A673 (cell line): ENCODE measurements around the gene HAND2. TPM values are rescaled to one million over a fixed set of nuclear protein-coding genes. Genes with fewer than 3 reads are reported as not detected.

Source experiments
- BruUV-seq: library from RNA; stranded (reverse); fragments of 400-500 nt; replicated peaks from 2 replicates; lab custom pipeline; 2021; lab: Mats Ljungman, UMichigan
- CTCF ChIA-PET: fragments of 300-600 bp; sonication (Branson Sonifier 250); formaldehyde crosslinking; loops from one replicate; lab custom pipeline; 2022; ENCODE audit warnings: antibody characterized with exemption; lab: Charles Lee
- POLR2A ChIA-PET: fragments of 300-600 bp; sonication (Branson Sonifier 250); formaldehyde crosslinking; loops from one replicate; lab custom pipeline; 2022; ENCODE audit warnings: antibody characterized with exemption; ENCODE audit not compliant: low non-redundant PET; lab: Charles Lee
- DNase-seq: peaks from one replicate; pipeline ENCODE4 v3.0.0-alpha.2; 2015; ENCODE audit warnings: low spot score
- H3K27ac ChIP-seq: fragments of 200-600 bp; sonication (generic); 2 replicates; pipeline ENCODE4 v1.5.1; 2016; ENCODE audit warnings: mixed run types, low read depth, mild to moderate bottlenecking, mixed read lengths, antibody characterized with exemption, low read length; ENCODE audit not compliant: poor library complexity, severe bottlenecking
- H3K27me3 ChIP-seq: fragments of 200-600 bp; sonication (generic); replicated peaks from 2 replicates; pipeline ENCODE4 v1.6.1; 2017; ENCODE audit warnings: mixed run types, low read depth, mild to moderate bottlenecking, mixed read lengths, antibody characterized with exemption, low read length; ENCODE audit not compliant: insufficient read depth, poor library complexity
- H3K36me3 ChIP-seq: fragments of 200-600 bp; sonication (generic); 2 replicates; pipeline ENCODE4 v1.6.1; 2016; ENCODE audit warnings: mixed run types, mild to moderate bottlenecking, mixed read lengths, antibody characterized with exemption, low read length; ENCODE audit not compliant: insufficient read depth, poor library complexity, severe bottlenecking
- H3K4me1 ChIP-seq: fragments of 200-600 bp; sonication (generic); 2 replicates; pipeline ENCODE4 v1.6.1; 2017; ENCODE audit warnings: mixed run types, mild to moderate bottlenecking, mixed read lengths, antibody characterized with exemption, low read length; ENCODE audit not compliant: insufficient read depth, poor library complexity, severe bottlenecking
- H3K4me3 ChIP-seq: fragments of 200-600 bp; sonication (generic); 2 replicates; pipeline ENCODE4 v1.5.1; 2016; ENCODE audit warnings: low read depth, mixed run types, mild to moderate bottlenecking, mixed read lengths, low read length; ENCODE audit not compliant: poor library complexity, severe bottlenecking
- H3K9me3 ChIP-seq: fragments of 200-600 bp; sonication (generic); 2 replicates; pipeline ENCODE4 v1.6.1; 2016; ENCODE audit warnings: mixed run types, low read depth, mild to moderate bottlenecking, mixed read lengths, antibody characterized with exemption, low read length; ENCODE audit not compliant: poor library complexity, severe bottlenecking
- EZH2 ChIP-seq: fragments of 200-600 bp; sonication (generic); IDR thresholded peaks from 2 replicates; pipeline ENCODE4 v1.6.1; 2017; ENCODE audit warnings: borderline replicate concordance, low read depth, mild to moderate bottlenecking, mixed read lengths, antibody characterized with exemption, low read length; ENCODE audit not compliant: poor library complexity, severe bottlenecking
- intact Hi-C: fragments of 100-400 bp; cut with micrococcal nuclease; formaldehyde crosslinking; loops from one replicate; pipeline ENCODE4 v1.10.0; 2022; ENCODE audit not compliant: unreplicated experiment
- total RNA-seq: library from RNA; stranded (reverse); gene quantifications from 2 replicates; pipeline ENCODE4 v1.2.3, GENCODE V29; 2021
- TF ChIP-seq, protein P1 (sequence below): fragments of 300-800, 200-600 bp; sonication (generic); conservative IDR thresholded peaks from 2 replicates; pipeline ENCODE4 v1.5.1; 2017; ENCODE audit warnings: low read depth, mild to moderate bottlenecking, antibody characterized with exemption, low read length, moderate library complexity, mixed read lengths

Gene HAND2
- total RNA-seq, 1 experiment from 2014 or later, result 24.0 TPM

DNA sequence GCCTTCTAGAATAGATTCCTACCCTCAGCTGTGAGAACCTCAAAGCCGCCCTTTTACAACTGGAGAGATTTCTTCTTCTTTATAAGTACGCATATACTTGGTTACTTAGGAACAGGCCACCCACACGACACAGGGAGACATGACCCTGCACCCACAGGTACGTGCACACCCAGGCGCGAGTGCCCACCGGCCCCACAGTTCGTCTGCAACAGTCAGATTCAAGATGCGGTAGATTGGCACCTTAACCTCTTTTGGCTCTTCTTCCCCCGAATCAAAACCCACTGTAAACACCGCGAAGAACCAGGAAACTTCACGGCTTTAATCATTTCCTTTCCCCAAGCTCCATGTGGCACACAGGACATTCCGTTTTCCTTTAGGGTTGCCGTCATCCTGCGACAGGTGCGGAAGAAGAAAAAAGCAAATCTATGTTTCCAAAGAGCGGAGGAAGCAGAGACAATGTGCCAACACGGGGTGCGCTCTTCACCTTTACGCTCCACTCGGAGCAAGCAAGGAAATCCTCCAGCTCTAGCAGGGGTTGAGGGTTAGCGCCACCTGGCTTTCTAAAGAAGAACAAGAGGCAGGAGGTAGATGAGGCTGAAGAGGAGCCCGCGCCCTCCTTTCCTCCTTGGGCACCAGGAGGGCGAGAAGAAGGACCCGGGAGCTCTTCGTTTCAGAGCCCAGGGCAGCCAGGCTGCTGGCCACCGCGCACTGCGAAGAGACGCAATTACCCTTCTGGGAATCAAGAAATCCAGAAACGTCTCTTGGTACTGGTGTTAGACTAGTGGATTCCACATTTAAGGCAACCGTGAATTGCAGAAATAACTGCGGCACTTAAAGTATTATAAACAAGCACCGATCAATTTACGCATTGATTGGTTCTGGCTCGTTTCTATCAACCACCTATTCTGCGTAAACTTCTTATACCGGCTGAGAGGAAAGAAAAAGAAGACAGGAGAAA lies 35.7 kb downstream of the HAND2 start:
- no peaks in the 10 kb centered on the region for H3K27me3 ChIP-seq
- DNase-seq, result peak; percentile 85

DNA sequence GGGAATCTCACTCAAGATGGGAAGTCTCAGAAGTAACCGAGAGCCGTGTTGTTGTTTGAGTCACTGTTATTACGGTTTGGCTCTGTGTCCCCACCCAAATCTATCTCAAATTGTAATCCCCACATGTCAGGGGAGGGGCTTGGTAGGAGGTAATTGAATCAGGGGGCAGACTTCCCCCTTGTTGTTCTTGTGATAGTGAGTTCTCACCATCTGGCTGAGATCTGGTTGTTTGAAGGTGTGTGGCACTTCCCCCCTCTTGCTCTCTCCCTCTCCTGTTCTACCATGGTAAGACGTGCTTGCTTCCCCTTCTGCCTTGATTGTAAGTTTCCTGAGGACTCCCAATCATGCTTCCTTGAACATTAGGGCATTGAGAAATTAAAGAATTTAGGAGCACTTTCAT lies 37.0 kb downstream of the HAND2 start:
- BruUV-seq, result no TSS peak
- Histone ChIP-seq H3K4me3 (no peak overlapping the region), H3K4me1 (peaks cover 48% of the 10 kb centered on the region), H3K36me3 (no peaks in the 10 kb centered on the region), H3K27me3 (no peaks in the 10 kb centered on the region), H3K27ac (no peak overlapping the region), H3K9me3 (no peaks in the 10 kb centered on the region)
- POLR2A ChIA-PET, result no interaction called here
- no peak for TF ChIP-seq EZH2
- TF ChIP-seq, protein P1, sequence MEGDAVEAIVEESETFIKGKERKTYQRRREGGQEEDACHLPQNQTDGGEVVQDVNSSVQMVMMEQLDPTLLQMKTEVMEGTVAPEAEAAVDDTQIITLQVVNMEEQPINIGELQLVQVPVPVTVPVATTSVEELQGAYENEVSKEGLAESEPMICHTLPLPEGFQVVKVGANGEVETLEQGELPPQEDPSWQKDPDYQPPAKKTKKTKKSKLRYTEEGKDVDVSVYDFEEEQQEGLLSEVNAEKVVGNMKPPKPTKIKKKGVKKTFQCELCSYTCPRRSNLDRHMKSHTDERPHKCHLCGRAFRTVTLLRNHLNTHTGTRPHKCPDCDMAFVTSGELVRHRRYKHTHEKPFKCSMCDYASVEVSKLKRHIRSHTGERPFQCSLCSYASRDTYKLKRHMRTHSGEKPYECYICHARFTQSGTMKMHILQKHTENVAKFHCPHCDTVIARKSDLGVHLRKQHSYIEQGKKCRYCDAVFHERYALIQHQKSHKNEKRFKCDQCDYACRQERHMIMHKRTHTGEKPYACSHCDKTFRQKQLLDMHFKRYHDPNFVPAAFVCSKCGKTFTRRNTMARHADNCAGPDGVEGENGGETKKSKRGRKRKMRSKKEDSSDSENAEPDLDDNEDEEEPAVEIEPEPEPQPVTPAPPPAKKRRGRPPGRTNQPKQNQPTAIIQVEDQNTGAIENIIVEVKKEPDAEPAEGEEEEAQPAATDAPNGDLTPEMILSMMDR, result no peak
- CTCF ChIA-PET, result no interaction called here
- intact Hi-C loops, result loop anchor here (5.0 kb wide), 1 partner anchor 176 kb away; no protein-coding TSS in a partner anchor
- DNase-seq, result no peak

More for the DNA sequence above, 35.7 kb downstream of the HAND2 start:
- no TSS peak for BruUV-seq
- no peak overlapping the region for H3K27ac ChIP-seq
- H3K4me1 ChIP-seq, result peaks cover 39% of the 10 kb centered on the region
- CTCF ChIA-PET, result interaction anchor here (0.6 to 1.3 kb wide), 2 partner anchors 33 to 74 kb away, joined by 3 to 18 read pairs; no protein-coding TSS in a partner anchor
- no peak for TF ChIP-seq EZH2
- TF ChIP-seq, protein P1, result peak; percentile 87
- H3K36me3 ChIP-seq, result no peaks in the 10 kb centered on the region
- H3K4me3 ChIP-seq, result peak overlapping the region; percentile 40
- intact Hi-C loops, result loop anchor here (1.0 to 5.0 kb wide), 3 partner anchors 45 to 177 kb away; no protein-coding TSS in a partner anchor
- POLR2A ChIA-PET, result no interaction called here
- no peaks in the 10 kb centered on the region for H3K9me3 ChIP-seq

DNA sequence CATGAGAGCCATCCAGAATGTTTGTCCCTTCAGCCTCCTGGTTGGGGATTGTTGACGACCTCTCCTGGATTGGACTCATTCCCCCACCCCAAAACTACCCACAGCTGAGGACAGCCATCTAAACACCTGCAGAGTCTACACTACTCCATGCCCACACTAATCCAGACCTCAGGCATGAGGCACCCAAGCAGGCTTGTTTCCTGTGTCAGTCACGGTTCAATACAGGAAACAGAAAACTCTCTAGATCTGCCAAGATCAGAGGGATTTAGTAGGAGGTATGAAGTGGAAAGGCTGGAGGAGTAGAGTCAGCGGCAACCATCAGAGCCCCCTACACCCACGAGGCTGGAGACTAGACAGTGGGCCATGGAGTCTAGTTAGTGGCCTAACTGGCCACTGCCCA lies 37.7 kb downstream of the HAND2 start:
- Histone ChIP-seq H3K27me3 (no peaks in the 10 kb centered on the region), H3K36me3 (no peaks in the 10 kb centered on the region), H3K27ac (no peak overlapping the region), H3K4me3 (no peak overlapping the region), H3K4me1 (peaks cover 51% of the 10 kb centered on the region), H3K9me3 (no peaks in the 10 kb centered on the region)
- intact Hi-C loops, result loop anchor here (5.0 kb wide), 1 partner anchor 175 kb away; no protein-coding TSS in a partner anchor
- ChIA-PET POLR2A (no interaction called here), CTCF (no interaction called here)
- TF ChIP-seq, protein P1, result no peak
- TF ChIP-seq EZH2, result no peak
- no TSS peak for BruUV-seq
- DNase-seq, result peak; percentile 51
